GM19324 (cell line): Measurements from ENCODE around the gene CTNNA3.
"Not testable (repeated sequence)": the region's sequence is repeated elsewhere in the genome, so short reads cannot be mapped to it uniquely, and the experiment has no call there.

ENCODE experiments used
- ATAC-seq: cut with Tn5 transposase; IDR thresholded peaks from one replicate; pipeline ENCODE4 v1.9.1; 2021; ENCODE audit warnings: mild to moderate bottlenecking, moderate library complexity; ENCODE audit not compliant: unreplicated experiment, low FRiP score

CTNNA3 gene

GRCh38 chr10:67261300-67261797 is 434.6 kb downstream of the CTNNA3 start:
- no peak for ATAC-seq

- no peak for ATAC-seq
These were observed 436.6 kb downstream of the CTNNA3 start for GRCh38 chr10:67259319-67259929.

- ATAC-seq, result no peak
These were observed 438.4 kb downstream of the CTNNA3 start for GRCh38 chr10:67257427-67258144.

- ATAC-seq, result no peak
These were observed 439.0 kb downstream of the CTNNA3 start for GRCh38 chr10:67257018-67257417.

- no peak for ATAC-seq
These were observed 445.3 kb downstream of the CTNNA3 start for GRCh38 chr10:67250686-67251085.

- no peak for ATAC-seq
These were observed 449.9 kb downstream of the CTNNA3 start for GRCh38 chr10:67246066-67246555.

GRCh38 chr10:67242528-67242927 is 453.5 kb downstream of the CTNNA3 start:
- ATAC-seq, result no peak

- no peak for ATAC-seq
These were observed 454.5 kb downstream of the CTNNA3 start for GRCh38 chr10:67241451-67241850.

- no peak for ATAC-seq
These were observed 456.0 kb downstream of the CTNNA3 start for GRCh38 chr10:67239864-67240497.

GRCh38 chr10:67230680-67231500 is 465.1 kb downstream of the CTNNA3 start:
- ATAC-seq, result not testable (repeated sequence)

- no peak for ATAC-seq
These were observed 470.8 kb downstream of the CTNNA3 start for GRCh38 chr10:67225226-67225625.

- no peak for ATAC-seq
These were observed 471.4 kb downstream of the CTNNA3 start for GRCh38 chr10:67224553-67224952.

GRCh38 chr10:67222934-67223333 is 473.1 kb downstream of the CTNNA3 start:
- no peak for ATAC-seq

GRCh38 chr10:67221939-67222494 is 474.0 kb downstream of the CTNNA3 start:
- no peak for ATAC-seq

- ATAC-seq, result no peak
These were observed 484.3 kb downstream of the CTNNA3 start for GRCh38 chr10:67211680-67212079.

- not testable (repeated sequence) for ATAC-seq
These were observed 488.1 kb downstream of the CTNNA3 start for GRCh38 chr10:67207923-67208322.

- no peak for ATAC-seq
These were observed 495.0 kb downstream of the CTNNA3 start for GRCh38 chr10:67200913-67201564.

GRCh38 chr10:67175354-67175753 is 520.6 kb downstream of the CTNNA3 start:
- no peak for ATAC-seq

- no peak for ATAC-seq
These were observed 522.2 kb downstream of the CTNNA3 start for GRCh38 chr10:67173787-67174186.

GRCh38 chr10:67171970-67172369 is 524.0 kb downstream of the CTNNA3 start:
- ATAC-seq, result no peak
